Esophagus squamous epithelium (tissue), 4 donors: ENCODE data around the gene EDC4.
"Not testable (repeated sequence)": the region's sequence is repeated elsewhere in the genome, so short reads cannot be mapped to it uniquely, and the experiment has no call there.

Source experiments
- POLR2A ChIP-seq, 4 donors: fragments of 450-650 bp; IDR thresholded peaks; one replicate each; pipeline ENCODE4 v1.6.1; 2017; ENCODE audit warnings: antibody characterized with exemption in 4 of 4, mild to moderate bottlenecking in 4 of 4, moderate library complexity in 3 of 4
- TF ChIP-seq, protein P1 (sequence below), 6 experiments: fragments of 450-650 bp in 4 of 6; fragments of 200-600 bp in 2 of 6; sonication (generic) in 2 of 6; IDR thresholded peaks; one replicate each; pipeline ENCODE4 v1.5.1; 2016 to 2019; ENCODE audit warnings: antibody characterized with exemption in 6 of 6, mild to moderate bottlenecking in 4 of 6, moderate library complexity in 4 of 6

DNA sequence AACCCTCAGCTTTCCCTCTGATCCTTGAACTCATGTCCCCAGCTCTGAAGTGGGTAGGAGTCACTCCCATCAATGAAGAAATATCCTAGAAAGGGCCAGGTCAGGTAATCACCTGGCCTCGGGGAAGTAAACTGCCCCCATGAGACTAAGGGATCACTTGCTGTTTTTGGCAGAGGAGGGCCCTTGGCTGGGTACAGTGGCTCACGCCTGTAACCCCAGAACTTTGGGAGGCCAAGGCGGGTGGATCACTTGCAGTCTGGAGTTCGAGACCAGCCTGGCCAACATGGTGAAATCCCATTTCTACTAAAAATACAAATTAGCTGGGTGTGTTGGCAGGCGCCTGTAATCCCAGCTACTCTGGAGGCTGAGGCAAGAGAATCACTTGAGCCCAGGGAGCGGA, 8.8 kb upstream of the EDC4 start:
- TF ChIP-seq, protein P1, sequence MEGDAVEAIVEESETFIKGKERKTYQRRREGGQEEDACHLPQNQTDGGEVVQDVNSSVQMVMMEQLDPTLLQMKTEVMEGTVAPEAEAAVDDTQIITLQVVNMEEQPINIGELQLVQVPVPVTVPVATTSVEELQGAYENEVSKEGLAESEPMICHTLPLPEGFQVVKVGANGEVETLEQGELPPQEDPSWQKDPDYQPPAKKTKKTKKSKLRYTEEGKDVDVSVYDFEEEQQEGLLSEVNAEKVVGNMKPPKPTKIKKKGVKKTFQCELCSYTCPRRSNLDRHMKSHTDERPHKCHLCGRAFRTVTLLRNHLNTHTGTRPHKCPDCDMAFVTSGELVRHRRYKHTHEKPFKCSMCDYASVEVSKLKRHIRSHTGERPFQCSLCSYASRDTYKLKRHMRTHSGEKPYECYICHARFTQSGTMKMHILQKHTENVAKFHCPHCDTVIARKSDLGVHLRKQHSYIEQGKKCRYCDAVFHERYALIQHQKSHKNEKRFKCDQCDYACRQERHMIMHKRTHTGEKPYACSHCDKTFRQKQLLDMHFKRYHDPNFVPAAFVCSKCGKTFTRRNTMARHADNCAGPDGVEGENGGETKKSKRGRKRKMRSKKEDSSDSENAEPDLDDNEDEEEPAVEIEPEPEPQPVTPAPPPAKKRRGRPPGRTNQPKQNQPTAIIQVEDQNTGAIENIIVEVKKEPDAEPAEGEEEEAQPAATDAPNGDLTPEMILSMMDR (IDR thresholded peaks at IDR 0.05): not testable (repeated sequence)
- not testable (repeated sequence) for TF ChIP-seq POLR2A (IDR thresholded peaks at IDR 0.05)
